NCI-H774 (cell line): ENCODE results near the gene SCFD1.

ENCODE experiments used
- DNase-seq: peaks from one replicate; lab custom pipeline; 2025; lab: John Stamatoyannopoulos, UW

Gene SCFD1

DNA sequence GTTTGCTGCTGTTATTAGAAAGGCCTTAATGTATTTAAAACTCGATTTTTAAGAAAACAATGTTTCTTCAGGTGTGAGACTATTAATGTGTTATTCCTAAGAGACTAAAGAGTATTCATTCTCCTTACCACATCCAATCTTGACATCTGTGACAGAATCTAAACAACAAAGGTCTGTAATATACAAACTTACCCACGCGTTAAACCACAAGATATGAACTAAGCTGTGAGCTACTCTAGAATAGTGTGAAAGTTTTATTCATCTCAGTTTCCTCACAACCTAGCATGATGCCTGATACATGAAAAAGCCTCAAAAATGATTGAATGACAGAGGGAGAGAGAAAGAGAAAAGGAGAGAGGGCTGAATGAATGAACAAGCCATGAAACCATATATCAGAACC, 135.0 kb downstream of the SCFD1 start:
- no peak for DNase-seq

DNA sequence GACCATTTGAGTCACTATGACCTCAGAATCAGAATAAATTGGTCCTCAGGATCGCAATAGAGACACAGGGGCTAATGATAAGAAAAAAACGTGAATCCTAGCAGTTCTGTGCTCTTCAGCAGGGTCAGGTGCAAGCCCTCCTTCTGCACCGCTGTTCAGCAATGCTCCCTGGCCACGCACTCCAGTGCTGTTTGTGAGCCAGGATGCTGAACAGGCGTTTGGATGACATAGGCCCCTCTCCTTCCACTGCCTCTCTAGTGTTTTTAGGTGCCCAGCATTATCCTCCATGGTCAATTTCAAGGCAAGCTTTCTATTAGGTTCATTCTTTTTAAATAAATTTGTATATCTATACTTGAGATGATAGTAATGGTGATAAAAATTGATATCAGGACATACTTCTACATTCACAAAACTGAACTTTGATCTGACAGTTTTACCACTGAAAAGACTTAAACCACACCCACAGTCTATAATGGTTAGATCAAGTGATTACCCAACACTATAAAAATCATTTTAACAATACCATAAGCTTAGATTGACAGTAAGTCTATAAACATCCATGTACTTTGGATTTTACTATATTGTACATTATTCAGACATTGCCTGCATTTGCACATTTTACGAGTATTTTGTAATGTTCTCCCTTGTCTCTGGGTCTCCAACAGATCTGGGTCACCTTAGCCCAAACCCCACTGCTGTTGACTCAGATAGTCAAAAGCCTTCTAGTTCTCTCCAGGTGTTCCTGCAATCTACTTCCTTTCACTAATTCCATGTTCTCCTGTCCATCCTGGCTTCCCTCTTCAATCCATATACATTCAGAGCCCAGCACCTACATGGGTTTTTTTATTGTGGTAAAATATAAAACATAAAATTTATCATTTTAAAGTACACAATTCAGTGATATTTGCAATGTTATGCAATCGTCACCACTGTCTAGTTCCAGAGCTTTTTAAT, 137.3 kb downstream of the SCFD1 start:
- no peak for DNase-seq

DNA sequence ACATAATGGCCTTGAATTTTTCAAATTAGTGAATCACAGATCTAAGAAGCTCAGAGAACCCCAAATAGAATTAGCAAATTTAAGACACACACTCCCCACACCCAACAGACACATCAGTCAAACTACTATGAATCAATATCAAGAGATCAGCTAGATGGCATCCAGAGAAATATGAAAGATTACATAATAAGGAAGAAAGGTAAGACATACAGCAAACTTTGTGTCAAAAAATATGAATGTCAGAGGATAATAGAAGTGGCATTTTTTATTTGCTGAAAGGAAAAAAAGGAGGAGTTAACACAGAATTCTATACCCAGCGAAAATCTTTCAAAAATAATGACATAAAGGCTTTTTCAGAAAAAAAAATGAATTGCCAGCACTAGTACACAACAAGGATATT, 141.8 kb downstream of the SCFD1 start:
- no peak for DNase-seq

DNA sequence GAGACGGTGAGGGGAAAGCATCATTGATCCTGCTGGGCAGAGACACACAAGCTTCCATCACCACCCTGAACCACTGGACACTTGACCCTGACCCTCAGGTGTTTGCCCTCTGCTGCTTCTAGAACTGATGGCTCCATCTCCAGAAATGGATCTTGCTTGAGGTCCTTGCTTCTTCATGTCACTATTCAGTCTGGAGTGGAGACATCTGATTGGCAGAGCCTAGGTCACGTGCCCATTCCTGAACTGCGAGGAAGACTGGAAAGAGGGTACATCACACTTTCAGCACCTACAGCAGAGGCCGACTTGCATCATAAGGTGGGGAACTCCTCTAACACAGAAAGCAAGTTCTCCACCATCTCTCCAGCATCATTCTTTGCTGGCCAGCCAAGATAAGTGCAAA, 145.5 kb downstream of the SCFD1 start:
- DNase-seq, result no peak

DNA sequence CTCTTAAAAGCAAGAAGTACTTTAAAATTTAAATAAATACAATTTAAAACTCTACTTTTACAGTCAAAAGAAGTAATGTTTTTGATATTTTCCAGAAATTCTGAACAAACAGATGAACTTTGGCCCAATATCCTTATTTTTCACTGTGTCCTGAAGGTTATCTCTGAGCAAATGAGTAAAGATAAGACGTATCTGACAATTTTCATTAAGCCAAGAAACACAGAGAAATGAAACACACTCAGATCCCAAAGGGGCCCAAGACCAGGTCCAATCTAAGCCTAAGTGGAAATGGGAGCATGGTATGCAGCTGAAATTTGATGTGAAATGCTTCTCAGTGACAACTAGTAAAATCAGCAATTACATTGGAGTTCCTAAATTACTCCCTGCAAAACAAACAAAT, 146.7 kb downstream of the SCFD1 start:
- DNase-seq, result no peak

DNA sequence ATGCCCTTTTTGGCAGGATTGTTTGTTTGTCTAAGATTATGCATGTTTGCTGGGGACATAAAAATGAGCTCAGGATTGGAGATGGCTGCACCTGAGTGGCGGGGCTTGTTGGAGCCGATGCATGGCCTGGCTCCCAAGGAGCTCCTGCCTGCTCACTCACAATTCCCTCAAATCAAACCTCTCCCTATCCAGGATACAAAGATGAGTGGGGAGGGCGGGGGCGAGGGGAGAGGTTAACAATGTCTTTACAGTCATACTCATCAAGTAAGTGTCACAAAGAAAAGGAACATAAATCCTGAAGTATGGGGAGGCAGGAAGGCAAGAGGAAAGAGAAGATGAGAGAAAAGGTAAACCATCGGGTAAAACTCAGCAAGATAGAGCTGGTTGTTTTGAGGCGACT, 148.3 kb downstream of the SCFD1 start:
- no peak for DNase-seq

DNA sequence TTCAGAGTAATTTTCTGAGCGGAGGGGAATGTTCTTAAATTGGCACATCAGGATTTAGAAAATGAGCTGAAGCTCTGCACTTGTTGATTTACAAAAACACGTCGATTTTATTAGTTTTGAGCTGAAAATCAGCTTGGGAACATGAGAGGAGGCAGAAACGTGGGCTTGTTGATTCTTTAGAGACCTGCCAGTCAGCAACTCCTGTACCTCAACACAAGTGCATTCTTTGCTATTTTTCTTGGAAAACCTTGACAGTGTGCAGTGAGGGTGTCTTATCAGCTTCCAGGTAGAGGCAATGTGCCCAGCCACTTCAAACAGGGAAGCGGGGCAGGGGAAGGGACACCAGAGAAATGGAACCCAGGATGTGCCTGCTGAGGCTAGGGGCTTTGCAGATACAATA, 149.5 kb downstream of the SCFD1 start:
- no peak for DNase-seq

DNA sequence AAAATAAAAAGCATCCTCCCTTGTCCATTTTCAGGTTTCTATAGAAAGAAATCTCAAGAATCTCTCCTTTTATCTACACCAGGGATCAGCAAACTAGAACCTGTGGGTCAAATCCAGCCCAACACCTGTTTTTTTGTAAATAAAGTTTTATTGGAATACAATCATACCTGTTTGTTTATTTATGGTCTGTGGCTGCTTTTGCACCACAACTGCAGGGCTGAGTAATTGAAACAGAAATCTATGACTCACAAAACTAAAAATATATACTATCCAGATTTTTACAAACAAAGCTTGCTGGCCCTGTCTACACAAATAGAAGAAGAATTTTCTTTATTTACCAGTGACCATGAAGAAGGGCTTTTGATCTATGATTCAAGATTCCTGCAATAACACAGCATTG, 157.1 kb downstream of the SCFD1 start:
- DNase-seq, result no peak
